HG03064 (cell line): Measurements from ENCODE around the gene CYYR1.

Experiments used
- ATAC-seq: cut with Tn5 transposase; IDR thresholded peaks from one replicate; pipeline ENCODE4 v1.9.1; 2021; ENCODE audit warnings: low read depth; ENCODE audit not compliant: unreplicated experiment

CYYR1 gene

DNA sequence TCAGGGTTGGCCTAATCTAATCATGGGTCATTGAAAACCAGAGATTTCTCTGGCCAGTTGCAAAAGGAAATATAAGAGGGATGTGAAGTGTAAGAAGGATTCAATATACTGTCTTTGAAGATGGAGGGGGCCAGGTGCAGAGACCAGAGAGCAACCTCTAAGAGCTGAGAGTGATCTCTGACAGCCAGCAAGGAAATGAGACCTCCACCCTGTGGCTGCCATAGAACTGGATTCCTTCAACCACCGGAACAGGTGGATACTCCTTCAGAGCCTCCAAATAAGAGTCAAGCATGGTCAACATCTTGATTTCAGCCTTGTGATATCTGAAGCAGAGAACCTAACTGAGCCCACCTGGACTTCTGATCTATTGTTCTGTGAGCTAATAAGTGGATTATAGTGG is 128.4 kb downstream of the CYYR1 start:
- no peak for ATAC-seq

DNA sequence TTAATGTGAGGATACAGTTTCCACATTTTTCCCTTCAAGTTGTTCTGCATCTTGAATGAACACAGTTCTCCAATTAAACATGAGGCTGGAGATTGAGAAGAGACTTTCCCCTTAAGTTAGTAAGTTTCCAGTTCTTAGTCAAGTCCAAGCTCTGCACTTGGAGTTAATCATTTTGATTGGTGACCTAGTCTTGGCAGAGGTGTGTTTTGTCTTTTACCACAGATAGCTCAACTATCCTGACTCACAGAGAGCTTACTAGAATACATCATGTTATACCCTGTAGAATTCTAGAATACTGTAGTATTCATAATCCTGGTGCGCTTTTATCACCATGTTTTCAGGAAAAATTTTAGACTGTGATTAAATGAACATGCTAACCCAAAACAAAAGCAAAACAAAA is 129.2 kb downstream of the CYYR1 start:
- no peak for ATAC-seq

DNA sequence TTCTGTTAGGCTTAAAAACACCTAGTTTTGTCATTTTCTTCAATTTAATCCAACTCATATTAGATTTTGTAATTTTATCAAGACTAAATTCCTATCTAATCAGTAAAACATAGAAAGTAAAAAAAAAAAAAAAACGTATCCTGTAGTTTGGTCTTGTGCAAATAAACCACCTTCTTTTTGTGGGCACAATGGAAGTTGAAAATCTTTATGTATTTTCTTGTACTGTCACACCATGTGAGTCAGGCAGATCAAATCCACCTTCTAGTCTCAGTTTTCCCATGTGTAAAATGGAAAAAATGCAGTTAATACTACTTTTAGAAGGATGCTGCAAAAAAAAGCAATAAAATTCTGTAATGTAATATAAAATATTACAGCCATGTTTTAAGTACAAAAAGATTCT is 129.8 kb downstream of the CYYR1 start:
- ATAC-seq: no peak

DNA sequence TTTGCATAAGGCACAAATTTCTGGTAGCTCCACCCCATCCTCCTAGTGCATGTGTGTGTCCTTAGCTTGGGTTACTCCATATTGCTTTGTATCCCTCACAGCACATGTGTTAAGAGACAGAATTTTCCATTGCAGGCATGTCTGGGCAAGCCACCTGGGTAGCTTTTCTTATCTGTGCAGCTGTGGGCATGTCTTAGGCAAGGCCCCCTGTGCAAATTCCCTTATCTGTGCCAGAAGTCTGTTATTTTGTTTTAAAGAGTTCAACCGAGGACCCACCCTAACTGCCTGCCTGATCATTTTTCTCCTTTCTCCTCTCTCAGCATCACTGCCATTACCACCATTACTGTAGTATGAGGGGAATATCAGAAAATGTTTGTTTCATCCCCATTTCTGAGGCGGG is 131.9 kb downstream of the CYYR1 start:
- no peak for ATAC-seq

DNA sequence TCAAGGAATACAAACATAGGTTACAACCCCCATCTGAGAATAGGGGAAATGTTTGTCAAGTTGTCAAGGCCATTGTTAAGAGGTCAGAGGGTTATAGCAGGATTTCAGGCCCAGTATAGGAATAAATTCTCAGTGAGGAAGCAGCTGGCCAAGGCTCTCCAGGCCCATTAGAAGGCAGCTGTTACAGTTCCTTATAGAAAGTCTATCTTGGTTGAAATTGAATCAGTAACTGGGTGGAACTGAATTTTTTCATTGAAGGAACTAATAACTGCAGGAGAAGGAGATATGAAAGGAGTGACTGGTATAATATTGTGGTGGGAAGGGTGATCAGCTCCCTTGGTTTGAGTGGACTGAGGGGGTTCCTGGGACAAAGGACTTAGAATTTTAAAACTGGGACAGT is 134.1 kb downstream of the CYYR1 start:
- ATAC-seq: no peak

DNA sequence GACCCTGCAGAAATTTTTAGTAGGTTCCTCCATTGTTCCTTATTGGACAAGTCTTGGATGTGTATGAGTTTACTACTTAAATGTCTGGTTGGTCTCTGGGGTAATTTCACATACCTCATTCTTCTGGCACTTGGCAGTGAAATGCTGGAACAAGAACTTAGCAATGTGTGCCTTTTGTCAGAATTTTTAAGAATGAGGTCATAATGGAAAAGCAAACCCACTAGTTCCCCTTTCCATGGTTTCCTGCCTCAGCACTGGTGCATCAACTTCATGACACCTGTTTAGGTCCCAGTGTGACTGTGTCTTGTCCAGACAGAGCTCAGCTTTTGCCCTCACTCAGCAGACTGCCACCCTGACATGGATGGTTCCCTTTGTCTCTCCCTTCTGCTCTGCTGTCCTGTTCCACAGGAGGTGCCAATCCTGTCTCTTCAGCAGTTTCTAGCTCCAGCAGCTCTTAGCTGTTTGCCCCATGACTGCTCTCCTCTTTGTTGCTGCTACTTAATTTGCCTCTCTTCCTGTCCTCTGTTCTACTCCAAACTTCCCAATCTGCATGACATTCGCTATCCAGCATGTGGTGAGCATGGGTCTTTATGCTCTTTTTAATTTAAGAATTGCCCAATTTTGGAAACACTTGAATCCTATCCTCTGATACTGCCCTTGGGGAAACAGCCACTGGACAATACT is 135.6 kb downstream of the CYYR1 start:
- no peak for ATAC-seq

DNA sequence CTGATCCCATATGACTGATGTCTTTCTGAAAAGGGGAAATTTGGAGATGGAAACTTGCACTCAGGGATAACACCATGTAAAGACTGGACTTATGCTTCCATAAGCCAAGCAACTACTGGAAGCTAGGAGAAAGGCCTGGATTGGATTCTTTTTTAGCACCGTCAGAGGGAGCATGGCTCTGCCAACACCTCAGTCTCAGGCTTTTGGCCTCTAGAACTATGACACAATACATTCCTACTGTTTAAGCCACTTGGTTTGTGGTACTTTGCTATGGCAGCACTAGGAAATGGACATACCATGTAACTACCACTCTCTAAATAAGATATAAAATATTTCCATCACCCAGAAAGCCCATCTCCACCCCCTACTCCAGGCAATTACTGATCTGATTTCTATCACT is 139.7 kb downstream of the CYYR1 start:
- no peak for ATAC-seq

DNA sequence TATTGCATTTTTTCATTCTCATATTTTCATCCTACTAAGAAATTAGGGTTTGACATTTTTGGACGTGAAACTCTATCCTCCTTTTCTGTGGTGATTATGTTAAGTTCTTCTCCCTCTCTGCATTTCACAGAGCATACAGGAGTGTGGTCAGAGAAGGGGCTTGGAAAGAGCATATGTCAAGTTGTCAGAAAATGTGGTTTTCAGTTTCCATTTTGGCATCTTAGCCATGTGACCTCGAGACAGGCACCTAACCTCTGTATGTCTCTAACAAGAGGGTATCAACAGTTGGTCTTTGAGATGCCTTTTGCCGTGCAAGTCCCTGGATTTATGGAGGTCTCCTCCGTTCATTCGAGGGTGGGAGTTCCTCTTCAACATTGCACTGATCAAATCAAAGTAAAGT is 140.7 kb downstream of the CYYR1 start:
- ATAC-seq: no peak

DNA sequence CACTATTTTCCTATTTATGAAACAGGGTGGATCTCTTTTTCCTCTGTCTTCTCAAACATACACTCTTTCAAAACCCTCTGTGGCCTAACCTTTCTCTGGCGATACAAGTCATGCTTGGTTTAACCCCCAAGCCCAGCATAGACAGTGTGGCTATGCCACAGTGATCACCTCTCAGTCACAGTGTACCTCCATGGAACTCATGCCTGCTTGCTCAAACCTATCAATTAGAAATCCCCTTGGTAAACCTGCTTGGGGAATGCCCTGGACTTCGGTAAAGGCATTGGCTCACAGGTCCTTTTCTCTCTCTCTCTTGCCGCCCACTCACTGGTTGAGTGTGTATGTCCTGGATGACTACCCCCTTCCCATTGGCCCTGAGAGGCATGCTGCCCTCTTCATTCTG is 147.5 kb downstream of the CYYR1 start:
- ATAC-seq: no peak

DNA sequence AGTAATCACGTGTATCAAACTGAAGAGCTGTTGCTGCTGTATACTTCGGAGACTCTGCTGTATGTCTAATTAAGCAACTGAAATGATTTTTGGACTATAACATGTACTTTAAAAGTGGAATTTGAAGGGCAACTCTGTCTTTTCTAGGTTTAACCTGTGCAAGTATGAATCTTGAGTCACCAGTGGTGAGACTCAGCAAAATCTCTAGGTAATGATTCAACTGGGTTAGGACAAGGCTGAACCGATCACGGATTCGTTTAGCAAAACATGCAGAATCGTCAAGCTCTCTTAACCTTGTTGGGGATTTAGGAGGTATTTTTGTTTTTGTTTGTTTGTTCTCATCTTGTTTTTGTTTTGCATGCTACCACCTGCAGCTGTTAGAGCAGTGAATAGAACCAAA is 149.6 kb downstream of the CYYR1 start:
- no peak for ATAC-seq

DNA sequence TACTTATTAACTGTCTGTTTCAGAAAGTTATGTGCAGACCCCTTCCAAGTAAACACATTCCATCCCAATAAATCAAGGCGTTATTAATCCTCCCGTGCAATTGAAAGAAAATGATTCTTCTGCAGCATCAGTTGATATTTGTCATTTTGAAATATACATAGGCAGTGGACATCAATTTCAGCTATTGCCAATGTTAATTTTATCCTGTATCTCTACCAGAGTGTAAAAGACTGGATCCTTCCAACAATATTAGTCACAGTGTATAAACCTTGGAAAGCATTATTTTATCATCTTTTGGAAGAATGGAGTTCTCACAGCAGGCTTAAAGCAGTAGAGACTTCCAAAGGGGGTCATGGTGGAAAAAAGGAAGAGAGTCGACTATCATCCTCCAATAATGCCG is 150.4 kb downstream of the CYYR1 start:
- ATAC-seq: no peak

DNA sequence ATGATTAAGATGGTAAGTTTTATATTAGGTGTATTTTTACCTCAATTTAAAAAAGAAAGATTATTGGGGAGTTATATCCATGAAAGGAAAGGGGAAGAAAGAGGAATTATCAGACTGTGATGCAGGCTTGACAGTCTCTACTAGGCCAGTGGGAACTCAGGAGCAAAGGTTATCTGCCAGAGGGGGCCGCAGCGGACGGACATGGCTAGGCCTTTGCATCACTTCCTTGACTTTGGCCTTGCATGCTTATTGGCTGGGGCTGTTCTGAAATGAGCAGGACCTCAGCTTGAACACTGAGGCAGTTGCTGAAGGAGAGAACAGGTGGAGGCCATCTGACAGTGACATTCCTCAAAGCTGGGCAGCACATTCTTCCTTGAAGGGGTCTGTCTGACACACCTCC is 150.9 kb downstream of the CYYR1 start:
- ATAC-seq: no peak

DNA sequence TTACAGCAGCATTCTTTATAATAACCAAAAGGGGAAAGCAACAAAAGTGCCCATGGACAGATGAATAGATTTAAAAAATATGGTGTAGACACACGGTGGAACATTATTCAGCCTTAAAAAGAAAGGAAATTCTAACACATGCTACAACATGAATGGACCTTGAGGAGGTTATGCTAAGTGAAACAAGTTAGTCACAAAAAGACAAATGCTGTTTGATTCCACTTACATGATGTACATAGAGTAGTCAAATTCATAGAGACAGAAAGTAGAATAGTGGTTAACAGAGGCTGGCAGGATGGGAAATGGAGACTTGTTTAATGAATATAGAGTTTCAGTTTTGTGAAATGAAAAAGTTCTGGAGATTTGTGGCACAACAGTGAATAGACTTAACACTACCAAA is 151.4 kb downstream of the CYYR1 start:
- no peak for ATAC-seq
